Endothelial cell of umbilical vein (primary cell): Measurements from ENCODE around the gene ERBB4. TPM values are rescaled to one million over a fixed set of nuclear protein-coding genes. Genes with fewer than 3 reads are reported as not detected.

Experiments used
- BruUV-seq: library from RNA; stranded (reverse); fragments of 400-500 nt; replicated peaks from 2 replicates; lab custom pipeline; 2021; lab: Mats Ljungman, UMichigan
- CTCF ChIA-PET: fragments of 300-600, 350-600 bp; sonication (Branson Sonifier 250); formaldehyde crosslinking; loops from one replicate; lab custom pipeline; 2021; ENCODE audit warnings: antibody characterized with exemption, inconsistent platforms; lab: Charles Lee
- POLR2A ChIA-PET: fragments of 300-600, 350-600 bp; sonication (Branson Sonifier 250); formaldehyde crosslinking; loops from one replicate; lab custom pipeline; 2021; ENCODE audit warnings: antibody characterized with exemption, inconsistent platforms; lab: Charles Lee
- DNase-seq: peaks from one replicate; pipeline ENCODE4 v3.0.0-alpha.2; 2011; ENCODE audit warnings: low read depth, low spot score
- FAIRE-seq: peaks from 2 replicates; lab custom pipeline; 2011; peaks lifted over from hg19 to GRCh38; lab: Jason Lieb, UNC
- H2AFZ ChIP-seq: 2 replicates; pipeline ENCODE4 v1.6.0; 2012; ENCODE audit warnings: low read depth, low read length, control low read depth, inconsistent platforms
- H3K27ac ChIP-seq: 2 replicates; pipeline ENCODE4 v1.5.1; 2011; ENCODE audit warnings: low read depth, mild to moderate bottlenecking, control low read depth, low read length, moderate library complexity; ENCODE audit not compliant: insufficient read depth
- H3K27me3 ChIP-seq, 2 experiments: 2 replicates each; pipeline versions ENCODE4 v1.6.0 to v1.6.1; 2011; ENCODE audit warnings: low read length in 2 of 2, mixed read lengths in 1 of 2; ENCODE audit not compliant: control insufficient read depth in 2 of 2, insufficient read depth in 2 of 2
- H3K36me3 ChIP-seq, 2 experiments: 2 replicates in 1 of 2; 3 replicates in 1 of 2; pipeline ENCODE4 v1.5.1; 2011; ENCODE audit warnings: low read length in 2 of 2, mild to moderate bottlenecking in 1 of 2, moderate library complexity in 1 of 2; ENCODE audit not compliant: control insufficient read depth in 2 of 2, insufficient read depth in 2 of 2; ENCODE audit errors: extremely low read depth in 1 of 2
- H3K4me1 ChIP-seq: 3 replicates; pipeline ENCODE4 v1.5.1; 2011; ENCODE audit warnings: mild to moderate bottlenecking, low read length; ENCODE audit not compliant: control insufficient read depth, insufficient read depth; ENCODE audit errors: extremely low read depth
- H3K4me2 ChIP-seq: 2 replicates; pipeline ENCODE4 v1.6.1; 2011; ENCODE audit warnings: low read length, control low read depth, mixed read lengths; ENCODE audit not compliant: insufficient read depth
- H3K4me3 ChIP-seq, 3 experiments: fragments of 200-600 bp in 1 of 3; sonication (generic), shearing (Covaris generic) in 1 of 3; replicated peaks in 1 of 3; 2 replicates each; pipeline ENCODE4 v1.5.1; 2011 to 2016; ENCODE audit warnings: control low read depth in 3 of 3, low read length in 3 of 3, mild to moderate bottlenecking in 2 of 3, inconsistent platforms in 1 of 3, low read depth in 1 of 3, moderate library complexity in 1 of 3; ENCODE audit not compliant: insufficient read depth in 1 of 3
- H3K79me2 ChIP-seq: 2 replicates; pipeline ENCODE4 v1.6.0; 2012; ENCODE audit warnings: low read length, inconsistent platforms; ENCODE audit not compliant: control insufficient read depth, insufficient read depth
- H3K9ac ChIP-seq: replicated peaks from 2 replicates; pipeline ENCODE3; 2011; ENCODE audit warnings: low read length, control low read depth; ENCODE audit not compliant: insufficient read depth; ENCODE audit errors: extremely low read depth
- H3K9me1 ChIP-seq: replicated peaks from 3 replicates; pipeline ENCODE4 v1.6.0; 2011; ENCODE audit warnings: mild to moderate bottlenecking, low read length; ENCODE audit not compliant: control insufficient read depth, insufficient read depth; ENCODE audit errors: extremely low read depth
- H3K9me3 ChIP-seq: replicated peaks from 2 replicates; pipeline ENCODE4 v1.5.1; 2012; ENCODE audit warnings: low read length, inconsistent platforms; ENCODE audit not compliant: control insufficient read depth, insufficient read depth
- H4K20me1 ChIP-seq: replicated peaks from 2 replicates; pipeline ENCODE3; 2011; ENCODE audit warnings: mild to moderate bottlenecking, low read length; ENCODE audit not compliant: control insufficient read depth, insufficient read depth; ENCODE audit errors: extremely low read depth
- EZH2 ChIP-seq: IDR thresholded peaks from 2 replicates; pipeline ENCODE4 v1.6.1; 2012; ENCODE audit warnings: borderline replicate concordance, low read depth, mild to moderate bottlenecking, moderate library complexity, low read length, inconsistent platforms; ENCODE audit not compliant: severe bottlenecking
- FOS ChIP-seq: IDR thresholded peaks from 2 replicates; pipeline ENCODE4 v1.6.1; 2011; ENCODE audit warnings: mild to moderate bottlenecking, low read length, moderate library complexity, borderline replicate concordance; ENCODE audit not compliant: insufficient read depth
- GATA2 ChIP-seq: IDR thresholded peaks from 2 replicates; pipeline ENCODE4 v1.7.0; 2011; ENCODE audit warnings: low read depth, mild to moderate bottlenecking, moderate library complexity, mixed read lengths, low read length; ENCODE audit not compliant: insufficient read length, insufficient read depth
- JUN ChIP-seq: IDR thresholded peaks from 2 replicates; pipeline ENCODE4 v1.6.1; 2011; ENCODE audit warnings: borderline replicate concordance, low read depth; ENCODE audit not compliant: insufficient read length, insufficient read depth
- MAX ChIP-seq: IDR thresholded peaks from 2 replicates; pipeline ENCODE4 v1.6.1; 2011; ENCODE audit not compliant: insufficient read depth, insufficient read length
- MYC ChIP-seq: IDR thresholded peaks from one replicate; pipeline ENCODE4 v1.6.1; 2011; ENCODE audit warnings: mild to moderate bottlenecking, low read depth, low read length
- POLR2A ChIP-seq: IDR thresholded peaks from 2 replicates; pipeline ENCODE4 v1.6.1; 2012; ENCODE audit warnings: low read depth, mild to moderate bottlenecking, control low read depth, low read length
- dilution Hi-C: fragments of 300-500 bp; cut with MboI; formaldehyde crosslinking; loops from one replicate; pipeline ENCODE4 v1.15.0; 2019; ENCODE audit warnings: low sequenced_read_pairs; ENCODE audit not compliant: extremely low pct_ligation_motif_present
- intact Hi-C: fragments of 100-400 bp; cut with micrococcal nuclease; formaldehyde crosslinking; loops from one replicate; pipeline ENCODE4 v1.10.0; 2022
- polyA plus RNA-seq, 4 experiments: library from polyadenylated mRNA; depleted of rRNA in 3 of 4; stranded (reverse) in 3 of 4; unstranded in 1 of 4; fragments of >200 nt; gene quantifications; 2 replicates each; pipeline versions ENCODE4 v1.2.1 to v1.2.3, GENCODE V29; 2011 to 2012; ENCODE audit warnings: missing spikeins in 1 of 4
- total RNA-seq: library from RNA; stranded (reverse); gene quantifications from 2 replicates; pipeline ENCODE4 v1.2.3, GENCODE V29; 2021

Gene ERBB4
- total and polyA plus RNA-seq, 2 donors (not counting 3 experiments of a cell fraction or from before 2014, with no cell fraction given): 0.01 to 0.27 TPM

- Histone ChIP-seq H3K9me1 (no peaks in the 10 kb centered on the region), H3K27me3 (no peaks in the 10 kb centered on the region), H3K27ac (no peak overlapping the region), H3K9ac (no peak overlapping the region), H3K4me2 (no peak overlapping the region), H2AFZ (no peak overlapping the region), H3K9me3 (no peaks in the 10 kb centered on the region), H3K36me3 (no peaks in the 10 kb centered on the region), H3K4me1 (peaks cover 7% of the 10 kb centered on the region), H4K20me1 (no peaks in the 10 kb centered on the region), H3K79me2 (no peaks in the 10 kb centered on the region), H3K4me3 (no peak overlapping the region)
- POLR2A ChIA-PET: no interaction called here
- no TSS peak for BruUV-seq
- DNase-seq: no peak
- CTCF ChIA-PET: interaction anchor here (1.2 kb wide), 1 partner anchor 10 kb away, joined by 3 read pairs; no protein-coding TSS in a partner anchor
- TF ChIP-seq EZH2 (no peak), MYC (no peak), JUN (no peak)
- intact Hi-C loops: no loop called here
- dilution Hi-C loops: no loop called here
- FAIRE-seq: no peak
Measured at GRCh38 chr2:211434773-211435172, 1103.8 kb downstream of the ERBB4 start.

GRCh38 chr2:211429256-211429920, 1109.2 kb downstream of the ERBB4 start:
- BruUV-seq: no TSS peak
- H3K4me1 ChIP-seq: peaks cover 5% of the 10 kb centered on the region
- POLR2A ChIA-PET: no interaction called here
- H3K4me3 ChIP-seq: no peak overlapping the region
- no peaks in the 10 kb centered on the region for H4K20me1 ChIP-seq
- no peak overlapping the region for H3K9ac ChIP-seq
- CTCF ChIA-PET: interaction anchor here (1.0 to 2.5 kb wide), 3 partner anchors 21 to 26 kb away, joined by 3 to 6 read pairs (median 4); no protein-coding TSS in a partner anchor
- dilution Hi-C loops (no loop called here), intact Hi-C loops (no loop called here)
- H3K4me2 ChIP-seq: no peak overlapping the region
- TF ChIP-seq EZH2 (no peak), FOS (no peak), JUN (no peak), GATA2 (no peak), POLR2A (no peak), MAX (no peak), MYC (no peak)
- no peak overlapping the region for H2AFZ ChIP-seq
- no peaks in the 10 kb centered on the region for H3K27me3 ChIP-seq
- no peaks in the 10 kb centered on the region for H3K9me1 ChIP-seq
- H3K9me3 ChIP-seq: no peaks in the 10 kb centered on the region
- no peak overlapping the region for H3K27ac ChIP-seq
- H3K36me3 ChIP-seq: no peaks in the 10 kb centered on the region
- DNase-seq: no peak
- H3K79me2 ChIP-seq: no peaks in the 10 kb centered on the region
- FAIRE-seq: no peak
